ENCODE data around the gene ZFR. TPM values are rescaled to one million over a fixed set of nuclear protein-coding genes. Genes with fewer than 3 reads are reported as not detected.

ZFR gene
- total RNA-seq, result 121 TPM

GRCh38 chr5:32444431-32445286 lies at the start of gene ZFR:
Gene ZFR, minus strand, starts transcription at chr5:32444740. Its CDS starts 82 bp downstream, at chr5:32444658.

GRCh38 chr5:32312595-32313332 lies 131.8 kb downstream of the ZFR start, which contains the start of gene MTMR12:
Gene MTMR12, minus strand, starts transcription at chr5:32312939. Its CDS starts 101 bp downstream, at chr5:32312838.

Other genes starting within 250 kb of the ZFR start
- gene MTMR12, start 131.8 kb downstream of the ZFR start, total RNA-seq, result 35.6 TPM
- 201 TPM for gene SUB1, start 140.8 kb upstream of the ZFR start, total RNA-seq

All from camera-type eye (tissue), 1 donor.